LNCaP clone FGC (cell line): ENCODE measurements around the gene MTFP1.

ENCODE experiments used
- DNase-seq: peaks from one replicate; pipeline ENCODE4 v3.0.0-alpha.2; 2011; ENCODE audit warnings: low read depth
- H3K4me3 ChIP-seq: 2 replicates; pipeline ENCODE4 v1.5.1; 2011; ENCODE audit warnings: mild to moderate bottlenecking, low read depth, low read length, control low read depth
- CTCF ChIP-seq: IDR thresholded peaks from 2 replicates; pipeline ENCODE4 v1.5.1; 2012; ENCODE audit warnings: mild to moderate bottlenecking; ENCODE audit not compliant: control insufficient read depth, insufficient read depth; ENCODE audit errors: extremely low read depth

The MTFP1 gene

DNA sequence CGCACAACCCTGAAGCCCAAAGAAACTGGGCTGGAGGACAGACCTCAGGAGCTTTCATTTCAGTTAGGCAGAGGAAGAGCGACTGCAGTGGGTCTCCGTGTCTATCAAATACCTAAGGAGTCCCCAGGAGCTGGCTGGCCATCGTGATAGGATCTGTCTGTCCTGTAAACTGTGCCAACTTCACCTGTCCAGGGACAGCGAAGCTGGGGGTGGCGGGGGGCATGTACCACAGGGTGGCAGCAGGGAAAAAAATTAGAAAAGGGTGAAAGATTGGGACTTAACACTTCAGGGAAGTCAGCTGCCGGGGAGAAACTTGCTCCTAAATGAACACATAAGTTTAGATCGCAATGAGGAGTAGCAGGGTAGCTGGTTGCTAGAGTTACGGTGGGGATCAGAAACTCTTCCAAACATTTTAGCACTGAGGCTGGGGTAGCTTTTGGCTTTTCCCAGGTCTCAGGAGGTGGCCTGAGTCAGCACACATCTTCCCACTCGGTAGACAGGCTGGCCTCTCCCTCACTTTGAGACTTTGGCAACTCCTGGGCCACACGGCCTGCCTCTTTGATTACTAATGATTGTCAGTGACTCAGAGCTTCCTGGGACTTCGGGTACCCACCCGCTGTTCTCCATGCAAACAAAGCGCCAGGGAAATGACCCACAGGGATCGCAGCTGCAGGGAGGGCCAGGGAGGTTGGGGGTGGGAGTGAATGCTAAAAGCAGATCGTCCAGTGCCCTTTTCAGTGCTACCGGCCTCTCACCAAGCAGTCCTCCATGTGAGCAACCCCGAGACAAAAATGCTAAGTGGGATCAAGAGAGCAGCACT lies 2.9 kb upstream of the MTFP1 start:
- no peak for DNase-seq
- no peak for TF ChIP-seq CTCF
- peak overlapping the region; percentile 66 for H3K4me3 ChIP-seq

DNA sequence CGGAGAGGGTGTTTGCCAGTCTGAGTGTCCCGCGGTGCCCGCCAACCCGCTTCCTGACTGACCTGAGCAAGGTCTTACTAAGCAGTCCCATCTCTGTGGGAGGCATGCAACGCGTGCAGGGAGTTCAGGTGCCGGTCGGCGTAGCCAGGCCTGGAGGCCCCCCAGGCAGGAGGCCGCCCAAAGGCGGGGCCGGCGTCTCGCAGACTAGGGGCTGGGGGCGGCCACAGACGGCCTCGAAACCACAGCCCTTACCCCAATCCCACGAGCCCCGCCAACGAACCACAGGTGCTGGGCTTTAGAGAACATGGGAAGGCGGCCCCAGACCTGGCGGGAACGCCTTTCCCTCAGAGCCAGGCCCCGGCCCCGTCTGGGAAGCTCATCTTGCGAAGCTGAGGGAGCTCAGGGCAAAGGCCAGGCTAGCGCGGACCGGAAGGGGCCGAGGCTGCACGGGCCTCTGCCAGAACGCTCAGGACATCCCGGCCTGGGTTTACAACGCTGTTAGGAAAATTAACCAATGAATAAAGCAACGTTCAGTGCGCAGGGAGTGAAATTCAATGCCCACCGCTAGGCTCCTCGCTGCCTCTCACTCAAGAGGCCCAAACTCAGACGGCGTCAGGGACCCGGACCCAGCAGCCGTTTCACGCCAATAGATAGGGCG lies 2.1 kb upstream of the MTFP1 start:
- no peak for TF ChIP-seq CTCF
- no peak for DNase-seq
- H3K4me3 ChIP-seq: peak overlapping the region; percentile 66

GRCh38 chr22:30423959-30424533 lies 1.5 kb upstream of the MTFP1 start:
- peak; percentile 98 for DNase-seq
- TF ChIP-seq CTCF: no peak
- peak overlapping the region; percentile 66 for H3K4me3 ChIP-seq

DNA sequence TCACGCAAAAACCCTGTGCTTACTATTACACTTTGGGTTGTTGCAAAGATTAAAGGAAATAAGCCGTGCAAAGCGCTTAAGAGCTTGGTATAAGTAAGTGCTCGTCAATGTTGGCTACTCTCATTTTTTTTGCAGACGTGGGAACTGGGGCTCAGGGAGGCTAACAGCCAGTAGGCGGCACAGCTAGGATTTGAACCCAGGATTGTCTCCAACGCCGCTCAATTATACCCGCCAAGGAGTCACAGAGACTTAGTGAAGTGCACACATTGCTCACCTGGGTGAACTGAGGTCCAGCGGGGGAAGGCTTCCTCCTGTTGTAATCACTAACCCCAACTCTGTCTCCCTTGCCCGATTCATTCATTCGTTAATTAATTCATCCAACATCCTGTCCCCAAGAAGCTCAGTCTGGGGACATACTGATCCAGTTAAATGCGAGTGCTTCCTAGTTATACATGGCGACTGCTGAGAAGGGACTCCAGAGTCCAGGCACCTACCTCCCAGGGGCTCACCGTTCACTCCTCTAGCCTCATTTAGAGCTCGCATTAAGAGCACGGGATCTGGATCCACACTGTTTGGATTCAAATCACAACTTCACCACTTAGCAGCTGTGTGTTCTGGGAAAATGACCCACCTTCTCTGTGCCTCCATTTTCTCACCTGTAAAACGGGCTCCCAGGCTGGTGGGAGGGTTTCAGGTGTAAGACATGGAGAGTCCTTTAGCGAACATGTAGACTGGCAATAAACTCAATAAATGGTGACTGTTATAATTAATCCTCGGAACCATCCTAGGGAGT lies 838 bp upstream of the MTFP1 start:
- peak overlapping the region; percentile 66 for H3K4me3 ChIP-seq
- no peak for DNase-seq
- no peak for TF ChIP-seq CTCF

GRCh38 chr22:30425327-30425615 lies 297 bp upstream of the MTFP1 start:
- TF ChIP-seq CTCF: no peak
- no peak for DNase-seq
- peak overlapping the region; percentile 66 for H3K4me3 ChIP-seq

GRCh38 chr22:30426388-30427353 lies 1.1 kb downstream of the MTFP1 start:
- no peak for DNase-seq
- H3K4me3 ChIP-seq: peak overlapping the region; percentile 66
- peak; percentile 70 for TF ChIP-seq CTCF
